ENCODE results near the gene LOXL3. TPM values are rescaled to one million over a fixed set of nuclear protein-coding genes. Genes with fewer than 3 reads are reported as not detected.

Gene LOXL3
- total RNA-seq, 1 donor from 2014 or later: 24.2 TPM

DNA sequence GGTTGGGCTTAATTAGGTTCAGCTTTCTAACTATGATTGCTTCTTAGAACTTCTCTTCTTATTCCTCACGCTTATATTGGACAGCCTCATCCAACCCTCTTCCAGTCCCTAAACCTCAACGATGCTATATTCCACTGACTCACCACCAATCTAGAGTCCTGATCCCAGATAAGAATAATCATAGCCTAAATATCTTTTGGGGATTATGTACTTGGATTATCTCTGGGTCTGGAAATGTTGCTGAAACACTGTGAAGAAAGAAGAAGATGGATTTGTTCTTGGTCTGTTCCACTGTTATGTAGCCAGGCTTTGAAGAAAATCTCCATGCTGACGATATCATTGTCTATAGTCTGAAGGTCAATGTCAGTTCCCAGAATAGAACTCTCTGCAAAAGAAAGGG, 27.7 kb upstream of the LOXL3 start:
- Histone ChIP-seq H3K9ac (no peak overlapping the region), H3K27ac (no peak overlapping the region), H3K79me2 (ENCODE audit: low read depth) (no peaks in the 10 kb centered on the region), H3K4me1 (no peaks in the 10 kb centered on the region), H3F3A (ENCODE audit: low read depth) (no peaks in the 10 kb centered on the region), H4K20me1 (ENCODE audit: low read depth) (no peaks in the 10 kb centered on the region), H3K4me2 (no peak overlapping the region), H3K4me3 (no peak overlapping the region), H2AFZ (replicated peaks) (no peak overlapping the region), H3K36me3 (no peaks in the 10 kb centered on the region), H3K27me3 (no peaks in the 10 kb centered on the region), H3K9me3 (ENCODE audit: low read depth) (no peaks in the 10 kb centered on the region)
- TF ChIP-seq EZH2phosphoT487 (IDR thresholded peaks at IDR 0.05) (no peak), EZH2 (IDR thresholded peaks at IDR 0.05) (no peak)
- TF ChIP-seq, protein P1, sequence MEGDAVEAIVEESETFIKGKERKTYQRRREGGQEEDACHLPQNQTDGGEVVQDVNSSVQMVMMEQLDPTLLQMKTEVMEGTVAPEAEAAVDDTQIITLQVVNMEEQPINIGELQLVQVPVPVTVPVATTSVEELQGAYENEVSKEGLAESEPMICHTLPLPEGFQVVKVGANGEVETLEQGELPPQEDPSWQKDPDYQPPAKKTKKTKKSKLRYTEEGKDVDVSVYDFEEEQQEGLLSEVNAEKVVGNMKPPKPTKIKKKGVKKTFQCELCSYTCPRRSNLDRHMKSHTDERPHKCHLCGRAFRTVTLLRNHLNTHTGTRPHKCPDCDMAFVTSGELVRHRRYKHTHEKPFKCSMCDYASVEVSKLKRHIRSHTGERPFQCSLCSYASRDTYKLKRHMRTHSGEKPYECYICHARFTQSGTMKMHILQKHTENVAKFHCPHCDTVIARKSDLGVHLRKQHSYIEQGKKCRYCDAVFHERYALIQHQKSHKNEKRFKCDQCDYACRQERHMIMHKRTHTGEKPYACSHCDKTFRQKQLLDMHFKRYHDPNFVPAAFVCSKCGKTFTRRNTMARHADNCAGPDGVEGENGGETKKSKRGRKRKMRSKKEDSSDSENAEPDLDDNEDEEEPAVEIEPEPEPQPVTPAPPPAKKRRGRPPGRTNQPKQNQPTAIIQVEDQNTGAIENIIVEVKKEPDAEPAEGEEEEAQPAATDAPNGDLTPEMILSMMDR (IDR thresholded peaks at IDR 0.05): no peak
- Mint-ChIP-seq H3K4me3 (no peak overlapping the region), H3K27me3 (ENCODE audit: insufficient read depth, low read depth) (peaks cover 2% of the 10 kb centered on the region), H3K9me3 (no peaks in the 10 kb centered on the region), H3K36me3 (no peaks in the 10 kb centered on the region), H3K27ac (no peak overlapping the region), H3K4me1 (peaks cover 18% of the 10 kb centered on the region)
- DNase-seq (ENCODE audit: low spot score): no peak

DNA sequence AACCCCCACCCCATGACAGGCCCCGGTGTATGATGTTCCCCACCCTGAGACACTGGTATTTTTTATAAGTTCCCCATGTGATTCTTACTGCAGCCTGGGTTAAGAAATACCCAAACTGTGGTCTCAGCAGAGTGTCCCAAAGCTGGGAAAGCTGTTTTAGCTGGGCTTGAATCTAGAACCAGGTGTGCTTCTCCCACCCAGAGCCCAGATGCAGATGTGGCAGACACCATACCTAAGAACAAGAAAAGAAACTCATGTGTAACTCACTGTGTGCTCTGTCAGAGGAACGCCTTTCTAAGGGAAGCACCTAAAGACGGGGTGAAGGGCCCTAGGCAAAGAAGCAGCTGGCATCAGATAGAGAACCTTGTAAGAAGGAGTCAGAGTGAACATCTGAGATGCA, 24.7 kb upstream of the LOXL3 start:
- TF ChIP-seq EZH2phosphoT487 (IDR thresholded peaks at IDR 0.05): no peak
- TF ChIP-seq EZH2 (IDR thresholded peaks at IDR 0.05): no peak
- TF ChIP-seq, protein P1 (IDR thresholded peaks at IDR 0.05): no peak
- Histone ChIP-seq H3K4me3 (no peak overlapping the region), H3K9me3 (ENCODE audit: low read depth) (no peaks in the 10 kb centered on the region), H3K36me3 (no peaks in the 10 kb centered on the region), H2AFZ (replicated peaks) (no peak overlapping the region), H3K9ac (no peak overlapping the region), H3K27ac (no peak overlapping the region), H3K4me2 (no peak overlapping the region), H4K20me1 (ENCODE audit: low read depth) (no peaks in the 10 kb centered on the region), H3K79me2 (ENCODE audit: low read depth) (no peaks in the 10 kb centered on the region), H3F3A (ENCODE audit: low read depth) (no peaks in the 10 kb centered on the region), H3K4me1 (no peaks in the 10 kb centered on the region), H3K27me3 (no peaks in the 10 kb centered on the region)
- Mint-ChIP-seq H3K4me3 (no peak overlapping the region), H3K27me3 (ENCODE audit: insufficient read depth, low read depth) (peaks cover 2% of the 10 kb centered on the region), H3K4me1 (peaks cover 10% of the 10 kb centered on the region), H3K36me3 (no peaks in the 10 kb centered on the region), H3K27ac (no peak overlapping the region), H3K9me3 (no peaks in the 10 kb centered on the region)
- no peak for DNase-seq (ENCODE audit: low spot score)

DNA sequence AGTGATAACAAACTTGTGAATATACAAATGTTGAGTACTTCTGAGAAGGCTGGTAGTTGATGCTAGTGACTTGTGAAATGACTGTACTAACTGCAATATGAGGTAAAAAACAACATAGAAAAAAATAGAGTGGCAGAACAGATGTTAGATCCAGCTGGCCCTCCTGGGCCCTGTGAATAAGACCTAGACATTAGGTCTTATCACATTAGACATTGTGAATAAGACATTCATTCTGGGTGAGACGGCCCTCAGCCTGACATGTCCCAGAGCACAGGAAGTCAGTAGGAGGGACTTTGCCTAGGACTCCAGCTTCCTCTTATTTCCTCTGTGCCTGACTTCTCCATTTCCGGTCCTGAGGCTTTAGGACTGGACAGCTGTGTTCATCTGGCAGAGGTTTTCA, 23.7 kb upstream of the LOXL3 start:
- H3K27ac ChIP-seq: no peak overlapping the region
- Mint-ChIP-seq H3K36me3 (no peaks in the 10 kb centered on the region), H3K27ac (no peak overlapping the region), H3K4me3 (no peak overlapping the region), H3K4me1 (peaks cover 6% of the 10 kb centered on the region), H3K27me3 (ENCODE audit: insufficient read depth, low read depth) (peaks cover 2% of the 10 kb centered on the region), H3K9me3 (no peaks in the 10 kb centered on the region)
- no peak overlapping the region for H3K4me3 ChIP-seq
- no peak overlapping the region for H2AFZ ChIP-seq (replicated peaks)
- no peaks in the 10 kb centered on the region for H3F3A ChIP-seq (ENCODE audit: low read depth)
- H3K79me2 ChIP-seq (ENCODE audit: low read depth): no peaks in the 10 kb centered on the region
- DNase-seq (ENCODE audit: low spot score): no peak
- no peaks in the 10 kb centered on the region for H4K20me1 ChIP-seq (ENCODE audit: low read depth)
- H3K4me1 ChIP-seq: no peaks in the 10 kb centered on the region
- H3K4me2 ChIP-seq: no peak overlapping the region
- no peaks in the 10 kb centered on the region for H3K9me3 ChIP-seq (ENCODE audit: low read depth)
- no peaks in the 10 kb centered on the region for H3K36me3 ChIP-seq
- H3K27me3 ChIP-seq: no peaks in the 10 kb centered on the region
- TF ChIP-seq, protein P1 (IDR thresholded peaks at IDR 0.05): no peak
- TF ChIP-seq EZH2phosphoT487 (IDR thresholded peaks at IDR 0.05): no peak
- TF ChIP-seq EZH2 (IDR thresholded peaks at IDR 0.05): no peak
- H3K9ac ChIP-seq: no peak overlapping the region

DNA sequence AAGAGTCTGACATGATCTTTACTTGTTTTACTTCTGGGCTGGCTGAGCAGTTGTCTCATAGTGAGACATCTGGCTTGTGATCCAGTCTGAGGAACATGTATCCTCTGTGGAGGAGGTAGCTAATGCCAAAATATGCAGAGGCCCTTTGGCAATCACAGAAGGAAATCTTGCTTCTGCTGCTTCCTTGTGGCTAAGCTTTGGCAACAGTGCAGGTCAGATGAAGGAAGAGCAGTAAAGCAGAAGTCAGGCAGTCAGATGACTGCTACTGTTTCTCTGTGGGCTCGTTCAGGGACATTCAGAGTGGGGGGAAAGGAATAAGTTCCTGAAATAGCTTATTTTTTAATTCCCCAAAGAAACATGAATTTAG, 23.1 kb upstream of the LOXL3 start:
- TF ChIP-seq EZH2 (IDR thresholded peaks at IDR 0.05) (no peak), EZH2phosphoT487 (IDR thresholded peaks at IDR 0.05) (no peak)
- TF ChIP-seq, protein P1 (IDR thresholded peaks at IDR 0.05): no peak
- no peak overlapping the region for H3K9ac ChIP-seq
- no peaks in the 10 kb centered on the region for H3K36me3 ChIP-seq
- H3K27me3 Mint-ChIP-seq (ENCODE audit: insufficient read depth, low read depth): peaks cover 2% of the 10 kb centered on the region
- H3K4me3 Mint-ChIP-seq: no peak overlapping the region
- H3K27ac ChIP-seq: no peak overlapping the region
- no peak overlapping the region for H3K4me2 ChIP-seq
- H3K4me1 ChIP-seq: no peaks in the 10 kb centered on the region
- H3K36me3 Mint-ChIP-seq: no peaks in the 10 kb centered on the region
- H3K79me2 ChIP-seq (ENCODE audit: low read depth): no peaks in the 10 kb centered on the region
- no peak for DNase-seq (ENCODE audit: low spot score)
- H3F3A ChIP-seq (ENCODE audit: low read depth): no peaks in the 10 kb centered on the region
- no peaks in the 10 kb centered on the region for H4K20me1 ChIP-seq (ENCODE audit: low read depth)
- H3K4me3 ChIP-seq: no peak overlapping the region
- H3K4me1 Mint-ChIP-seq: peaks cover 6% of the 10 kb centered on the region
- H3K27ac Mint-ChIP-seq: no peak overlapping the region
- no peaks in the 10 kb centered on the region for H3K9me3 Mint-ChIP-seq
- H3K9me3 ChIP-seq (ENCODE audit: low read depth): no peaks in the 10 kb centered on the region
- H3K27me3 ChIP-seq: no peaks in the 10 kb centered on the region
- no peak overlapping the region for H2AFZ ChIP-seq (replicated peaks)
